H9 (cell line): Measurements from ENCODE around the gene NDUFAB1. TPM values are rescaled to one million over a fixed set of nuclear protein-coding genes. Genes with fewer than 3 reads are reported as not detected.
"Not testable (repeated sequence)": the region's sequence is repeated elsewhere in the genome, so short reads cannot be mapped to it uniquely, and the experiment has no call there.

Source experiments
- DNase-seq: peaks from one replicate; pipeline ENCODE4 v3.0.0-alpha.2; 2017
- H2AFZ ChIP-seq: one replicate; pipeline ENCODE4 v1.6.1; 2013; ENCODE audit warnings: mild to moderate bottlenecking, low read length, control low read depth, moderate library complexity
- H2AK5ac ChIP-seq: 2 replicates; pipeline ENCODE4 v1.6.1; 2013; ENCODE audit warnings: low read length, control low read depth, mixed read lengths; ENCODE audit not compliant: insufficient read length
- H2BK120ac ChIP-seq: one replicate; pipeline ENCODE4 v1.6.1; 2013; ENCODE audit warnings: low read depth, mild to moderate bottlenecking, low read length, control low read depth, inconsistent platforms; ENCODE audit not compliant: poor library complexity, severe bottlenecking
- H2BK12ac ChIP-seq: 2 replicates; pipeline ENCODE4 v1.6.1; 2013; ENCODE audit warnings: low read length, control low read depth, mixed read lengths, low read depth; ENCODE audit not compliant: insufficient read length
- H2BK15ac ChIP-seq: 2 replicates; pipeline ENCODE4 v1.6.1; 2013; ENCODE audit warnings: low read depth, low read length, control low read depth
- H2BK20ac ChIP-seq: one replicate; pipeline ENCODE4 v1.6.1; 2013; ENCODE audit warnings: low read depth, mild to moderate bottlenecking, low read length, control low read depth, inconsistent platforms; ENCODE audit not compliant: poor library complexity, severe bottlenecking
- H2BK5ac ChIP-seq: 2 replicates; pipeline ENCODE4 v1.6.1; 2013; ENCODE audit warnings: low read length, control low read depth, mixed read lengths; ENCODE audit not compliant: insufficient read length
- H3K14ac ChIP-seq: 2 replicates; pipeline ENCODE4 v1.6.1; 2013; ENCODE audit warnings: low read length, control low read depth; ENCODE audit not compliant: insufficient read depth
- H3K18ac ChIP-seq: 2 replicates; pipeline ENCODE4 v1.6.1; 2013; ENCODE audit warnings: low read depth, mild to moderate bottlenecking, mixed read lengths, low read length, control low read depth; ENCODE audit not compliant: insufficient read length
- H3K23ac ChIP-seq: 2 replicates; pipeline ENCODE4 v1.6.1; 2013; ENCODE audit warnings: low read length, control low read depth, mixed read lengths, low read depth; ENCODE audit not compliant: insufficient read length
- H3K23me2 ChIP-seq: 2 replicates; pipeline ENCODE4 v1.6.1; 2013; ENCODE audit warnings: low read depth, mild to moderate bottlenecking, mixed read lengths, low read length, control low read depth; ENCODE audit not compliant: insufficient read length, poor library complexity, severe bottlenecking
- H3K27ac ChIP-seq: 2 replicates; pipeline ENCODE4 v1.5.1; 2013; ENCODE audit warnings: low read length, control low read depth, mixed read lengths, low read depth; ENCODE audit not compliant: insufficient read length
- H3K27me3 ChIP-seq: 2 replicates; pipeline ENCODE4 v1.6.1; 2013; ENCODE audit warnings: low read length, control low read depth, inconsistent platforms; ENCODE audit not compliant: insufficient read depth
- H3K4ac ChIP-seq: 2 replicates; pipeline ENCODE4 v1.6.1; 2013; ENCODE audit warnings: low read depth, mild to moderate bottlenecking, control low read depth, inconsistent platforms, low read length, moderate library complexity
- H3K4me1 ChIP-seq: 2 replicates; pipeline ENCODE4 v1.6.1; 2013; ENCODE audit warnings: low read length, control low read depth, inconsistent platforms; ENCODE audit not compliant: insufficient read depth
- H3K4me2 ChIP-seq: 2 replicates; pipeline ENCODE4 v1.6.1; 2013; ENCODE audit warnings: low read length, control low read depth, mixed read lengths; ENCODE audit not compliant: insufficient read length, insufficient read depth
- H3K56ac ChIP-seq: 2 replicates; pipeline ENCODE4 v1.6.1; 2013; ENCODE audit warnings: low read depth, mild to moderate bottlenecking, mixed read lengths, low read length, control low read depth; ENCODE audit not compliant: insufficient read length
- H3K79me1 ChIP-seq: 2 replicates; pipeline ENCODE4 v1.6.1; 2013; ENCODE audit warnings: low read depth, mild to moderate bottlenecking, moderate library complexity, low read length, control low read depth, inconsistent platforms; ENCODE audit not compliant: insufficient read depth, poor library complexity, severe bottlenecking
- H3K79me2 ChIP-seq: 2 replicates; pipeline ENCODE4 v1.6.1; 2013; ENCODE audit warnings: low read length, control low read depth, inconsistent platforms; ENCODE audit not compliant: insufficient read depth
- H3K9ac ChIP-seq: 2 replicates; pipeline ENCODE4 v1.6.1; 2013; ENCODE audit warnings: low read length, control low read depth, mixed read lengths; ENCODE audit not compliant: insufficient read length; ENCODE audit errors: extremely low read depth
- H3K9me3 ChIP-seq: one replicate; pipeline ENCODE4 v1.6.1; 2013; ENCODE audit warnings: low read depth, low read length, inconsistent platforms; ENCODE audit not compliant: control insufficient read depth
- H3T11ph ChIP-seq: one replicate; pipeline ENCODE4 v1.6.1; 2013; ENCODE audit warnings: mild to moderate bottlenecking, low read length, control low read depth, inconsistent platforms
- H4K20me1 ChIP-seq: one replicate; pipeline ENCODE4 v1.6.1; 2013; ENCODE audit not compliant: control insufficient read depth, insufficient read length, insufficient read depth
- H4K5ac ChIP-seq: 2 replicates; pipeline ENCODE4 v1.6.1; 2013; ENCODE audit warnings: low read depth, mild to moderate bottlenecking, mixed read lengths, low read length, control low read depth; ENCODE audit not compliant: insufficient read length
- H4K8ac ChIP-seq: replicated peaks from 2 replicates; pipeline ENCODE4 v1.6.1; 2013; ENCODE audit warnings: low read length, control low read depth, mixed read lengths, low read depth; ENCODE audit not compliant: insufficient read length
- H4K91ac ChIP-seq: 2 replicates; pipeline ENCODE4 v1.6.1; 2013; ENCODE audit warnings: low read depth, mild to moderate bottlenecking, moderate library complexity, mixed read lengths, low read length, control low read depth; ENCODE audit not compliant: insufficient read length
- H3K27ac Mint-ChIP-seq, 3 experiments: 2 replicates in 2 of 3; 3 replicates in 1 of 3; pipeline ENCODE4 v1.8.0; 2020 to 2021; ENCODE audit warnings: mixed read lengths in 3 of 3, mild to moderate bottlenecking in 1 of 3, moderate library complexity in 1 of 3
- H3K27me3 Mint-ChIP-seq: 2 replicates; pipeline ENCODE4 v1.8.0; 2021; ENCODE audit warnings: low read depth, mild to moderate bottlenecking, moderate library complexity, mixed read lengths
- H3K36me3 Mint-ChIP-seq, 3 experiments: 2 replicates in 2 of 3; 3 replicates in 1 of 3; pipeline ENCODE4 v1.8.0; 2020 to 2021; ENCODE audit warnings: low read depth in 3 of 3, mixed read lengths in 3 of 3; ENCODE audit not compliant: insufficient read depth in 1 of 3
- H3K4me1 Mint-ChIP-seq, 2 experiments: 2 replicates each; pipeline ENCODE4 v1.8.0; 2020; ENCODE audit warnings: mixed read lengths in 2 of 2
- H3K4me3 Mint-ChIP-seq, 2 experiments: 2 replicates in 1 of 2; 3 replicates in 1 of 2; pipeline ENCODE4 v1.8.0; 2020 to 2021; ENCODE audit warnings: mild to moderate bottlenecking in 2 of 2, mixed read lengths in 2 of 2, moderate library complexity in 1 of 2
- H3K9me3 Mint-ChIP-seq, 2 experiments: 2 replicates in 1 of 2; 3 replicates in 1 of 2; pipeline ENCODE4 v1.8.0; 2020; ENCODE audit warnings: mild to moderate bottlenecking in 2 of 2, mixed read lengths in 2 of 2, moderate library complexity in 1 of 2
- WGBS: extraction: QIAGEN DNeasy Blood & Tissue Kit; methylation state at CpG from one replicate; pipeline ENCODE4 v1.1.7; 2013; ENCODE audit warnings: missing lambda C conversion rate, low lambda C conversion rate, mixed read lengths; ENCODE audit not compliant: insufficient read length; ENCODE audit errors: extremely low coverage; 5-methylcytosine and 5-hydroxymethylcytosine counted together
- total RNA-seq: library from RNA; stranded (reverse); gene quantifications from 2 replicates; pipeline ENCODE4 v1.2.1, GENCODE V29; 2021
- TF ChIP-seq, protein P1 (sequence below): fragments of 200-600 bp; sonication (generic); conservative IDR thresholded peaks from 3 replicates; pipeline ENCODE4 v1.8.0; 2021; ENCODE audit warnings: antibody characterized with exemption, mild to moderate bottlenecking

Gene NDUFAB1
- total RNA-seq, 1 experiment from 2014 or later = 192 TPM

DNA sequence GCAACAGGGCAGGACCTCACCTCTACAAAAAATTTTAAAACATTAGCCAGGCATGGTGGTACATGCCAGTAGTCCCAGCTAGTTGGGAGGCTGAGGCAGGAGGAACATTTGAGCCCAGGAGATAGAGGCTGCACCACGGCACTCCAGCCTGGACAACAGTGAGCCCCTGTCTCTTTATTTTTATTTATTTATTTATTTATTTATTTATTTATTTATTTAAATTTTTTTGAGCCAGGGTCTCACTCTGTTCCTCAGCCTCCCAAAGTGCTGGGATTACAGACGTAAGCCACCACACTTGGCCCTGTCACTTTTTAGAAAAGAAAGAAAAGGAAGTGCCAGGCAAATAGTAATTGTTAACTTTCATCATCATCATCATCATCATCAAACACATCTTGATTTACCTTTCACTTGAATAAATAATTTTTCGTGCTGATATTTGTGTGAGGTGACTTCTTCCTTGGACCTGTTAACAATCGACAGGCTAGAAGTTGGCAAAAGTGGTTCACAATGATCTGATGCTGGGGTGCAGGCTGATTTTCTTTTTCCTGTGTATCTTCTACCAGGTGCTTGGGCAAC is 38.4 kb upstream of the NDUFAB1 start:
- H3K9me3 Mint-ChIP-seq = no peaks in the 10 kb centered on the region
- no peaks in the 10 kb centered on the region; the same call in 1 of the 2 replicates for H3K79me2 ChIP-seq
- WGBS = no CpG with 5 or more reads among the region's 4 CpGs

DNA sequence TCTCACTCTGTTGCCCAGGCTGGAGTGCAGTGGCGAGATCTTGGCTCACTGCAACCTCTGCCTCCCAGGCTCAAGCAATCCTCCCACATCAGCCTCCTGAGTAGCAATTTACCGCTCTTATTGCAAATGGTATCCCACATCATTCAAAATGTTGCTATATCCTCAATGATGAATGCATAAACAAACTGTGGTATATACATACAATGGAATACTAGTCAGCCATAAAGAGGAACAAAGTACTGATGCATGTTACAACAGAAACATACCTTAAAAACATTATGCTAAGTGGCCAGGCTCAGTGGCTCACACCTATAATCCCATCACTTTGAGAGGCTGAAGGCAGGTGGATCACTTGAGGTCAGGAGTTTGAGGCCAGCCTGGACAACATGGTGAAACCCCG is 35.8 kb upstream of the NDUFAB1 start:
- H3K27me3 Mint-ChIP-seq, H3K27me3 ChIP-seq, H3K4ac ChIP-seq, H3K27ac Mint-ChIP-seq, H3T11ph ChIP-seq, H3K79me1 ChIP-seq, H4K20me1 ChIP-seq, H3K23me2 ChIP-seq, H3K27ac ChIP-seq, H4K8ac ChIP-seq, H3K4me3 Mint-ChIP-seq, H3K4me2 ChIP-seq, H4K5ac ChIP-seq, H3K9me3 ChIP-seq, H2BK15ac ChIP-seq, H4K91ac ChIP-seq, H2BK5ac ChIP-seq, H3K23ac ChIP-seq, DNase-seq, H3K56ac ChIP-seq, H3K4me1 Mint-ChIP-seq, H2BK20ac ChIP-seq, H2BK12ac ChIP-seq, H3K79me2 ChIP-seq, H3K9ac ChIP-seq, H2BK120ac ChIP-seq, H2AK5ac ChIP-seq, H3K9me3 Mint-ChIP-seq, H2AFZ ChIP-seq, H3K14ac ChIP-seq, H3K4me1 ChIP-seq, H3K18ac ChIP-seq: not testable (repeated sequence)
- H3K36me3 Mint-ChIP-seq = peaks cover 37 to 76% (median 64%) of the 10 kb centered on the region in 3 experiments; a peak in 6 of 7 replicates
- no CpG with 5 or more reads among the region's 3 CpGs for WGBS

More for the DNA sequence above, 38.4 kb upstream of the NDUFAB1 start:
- no peak overlapping the region for H3K4ac ChIP-seq
- H3K9me3 ChIP-seq = no peaks in the 10 kb centered on the region
- Mint-ChIP-seq H3K4me1 (no peaks in the 10 kb centered on the region), H3K27me3 (no peaks in the 10 kb centered on the region), H3K36me3 (peaks cover 22 to 67% (median 57%) of the 10 kb centered on the region in 3 experiments; a peak in 6 of 7 replicates), H3K4me3 (no peak overlapping the region; a peak in 1 of 5 replicates), H3K27ac (no peak overlapping the region)
- H4K5ac ChIP-seq = no peak overlapping the region
- no peak overlapping the region for H3K23ac ChIP-seq
- H3K27ac ChIP-seq = no peak overlapping the region
- no peak for DNase-seq
- no peak overlapping the region for H2BK20ac ChIP-seq
- no peak overlapping the region for H2BK15ac ChIP-seq
- no peak overlapping the region for H3K9ac ChIP-seq
- H4K20me1 ChIP-seq = no peaks in the 10 kb centered on the region
- H2BK12ac ChIP-seq = no peak overlapping the region
- H2BK120ac ChIP-seq = no peak overlapping the region
- H3K23me2 ChIP-seq = no peaks in the 10 kb centered on the region
- H4K91ac ChIP-seq = no peak overlapping the region
- no peak overlapping the region for H3T11ph ChIP-seq
- TF ChIP-seq, protein P1, sequence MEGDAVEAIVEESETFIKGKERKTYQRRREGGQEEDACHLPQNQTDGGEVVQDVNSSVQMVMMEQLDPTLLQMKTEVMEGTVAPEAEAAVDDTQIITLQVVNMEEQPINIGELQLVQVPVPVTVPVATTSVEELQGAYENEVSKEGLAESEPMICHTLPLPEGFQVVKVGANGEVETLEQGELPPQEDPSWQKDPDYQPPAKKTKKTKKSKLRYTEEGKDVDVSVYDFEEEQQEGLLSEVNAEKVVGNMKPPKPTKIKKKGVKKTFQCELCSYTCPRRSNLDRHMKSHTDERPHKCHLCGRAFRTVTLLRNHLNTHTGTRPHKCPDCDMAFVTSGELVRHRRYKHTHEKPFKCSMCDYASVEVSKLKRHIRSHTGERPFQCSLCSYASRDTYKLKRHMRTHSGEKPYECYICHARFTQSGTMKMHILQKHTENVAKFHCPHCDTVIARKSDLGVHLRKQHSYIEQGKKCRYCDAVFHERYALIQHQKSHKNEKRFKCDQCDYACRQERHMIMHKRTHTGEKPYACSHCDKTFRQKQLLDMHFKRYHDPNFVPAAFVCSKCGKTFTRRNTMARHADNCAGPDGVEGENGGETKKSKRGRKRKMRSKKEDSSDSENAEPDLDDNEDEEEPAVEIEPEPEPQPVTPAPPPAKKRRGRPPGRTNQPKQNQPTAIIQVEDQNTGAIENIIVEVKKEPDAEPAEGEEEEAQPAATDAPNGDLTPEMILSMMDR = no peak
- H3K4me2 ChIP-seq = no peak overlapping the region
- H3K79me1 ChIP-seq = peaks cover 3% of the 10 kb centered on the region
- no peak overlapping the region for H3K18ac ChIP-seq
- H4K8ac ChIP-seq = no peak overlapping the region
- H3K27me3 ChIP-seq = no peaks in the 10 kb centered on the region
- no peak overlapping the region for H2AFZ ChIP-seq
- no peaks in the 10 kb centered on the region for H3K4me1 ChIP-seq
- no peak overlapping the region for H2BK5ac ChIP-seq
- H3K14ac ChIP-seq = no peak overlapping the region
- no peak overlapping the region for H2AK5ac ChIP-seq
- no peak overlapping the region for H3K56ac ChIP-seq
